Measurements from ENCODE around the gene MRPS9. TPM values are rescaled to one million over a fixed set of nuclear protein-coding genes. Genes with fewer than 3 reads are reported as not detected.

The MRPS9 gene
- total and polyA plus RNA-seq, 2 donors (not counting 3 experiments of a cell fraction or from before 2014, with no cell fraction given): 14.5 to 23.9 TPM

- Histone ChIP-seq H3K79me2 (ENCODE audit: control insufficient read depth, insufficient read depth, low read length) (peaks cover 19% of the 10 kb centered on the region), H3K4me3 (replicated peaks in 1 of 3; ENCODE audit: insufficient read depth in 1 of 3, low read depth in 1 of 3, low read length in 3 of 3) (no peak overlapping the region), H3K9ac (replicated peaks; ENCODE audit: extremely low read depth, insufficient read depth, low read length) (no peak overlapping the region), H3K36me3 (ENCODE audit: control insufficient read depth in 2 of 2, extremely low read depth in 1 of 2, insufficient read depth in 2 of 2, low read length in 2 of 2) (no peaks in the 10 kb centered on the region), H3K4me2 (ENCODE audit: insufficient read depth, low read length) (no peak overlapping the region), H2AFZ (ENCODE audit: low read depth, low read length) (no peak overlapping the region), H3K9me3 (replicated peaks; ENCODE audit: control insufficient read depth, insufficient read depth, low read length) (no peaks in the 10 kb centered on the region), H4K20me1 (replicated peaks; ENCODE audit: control insufficient read depth, extremely low read depth, insufficient read depth, low read length) (no peaks in the 10 kb centered on the region), H3K4me1 (ENCODE audit: control insufficient read depth, extremely low read depth, insufficient read depth, low read length) (peaks cover 10% of the 10 kb centered on the region), H3K9me1 (replicated peaks; ENCODE audit: control insufficient read depth, extremely low read depth, insufficient read depth, low read length) (no peaks in the 10 kb centered on the region), H3K27me3 (ENCODE audit: control insufficient read depth in 2 of 2, insufficient read depth in 2 of 2, low read length in 2 of 2) (no peaks in the 10 kb centered on the region), H3K27ac (ENCODE audit: insufficient read depth, low read depth, low read length) (no peak overlapping the region)
- BruUV-seq (replicated peaks): no TSS peak
- no peak for DNase-seq (ENCODE audit: low read depth, low spot score)
- no peak for FAIRE-seq
- ChIA-PET POLR2A (no interaction called here), CTCF (no interaction called here)
- dilution Hi-C loops (cut with MboI; ENCODE audit: extremely low pct_ligation_motif_present, low sequenced_read_pairs) (no loop called here), intact Hi-C loops (cut with micrococcal nuclease) (loop anchor here (5.0 kb wide), 1 partner anchor 182 kb away; no protein-coding TSS in a partner anchor)
- TF ChIP-seq POLR2AphosphoS5 (IDR thresholded peaks at IDR 0.05; ENCODE audit: insufficient read depth, low read depth, low read length) (no peak), EZH2 (IDR thresholded peaks at IDR 0.05; ENCODE audit: borderline replicate concordance, low read depth, low read length, severe bottlenecking) (no peak), MYC (IDR thresholded peaks at IDR 0.05; ENCODE audit: low read depth, low read length) (no peak), JUN (IDR thresholded peaks at IDR 0.05; ENCODE audit: borderline replicate concordance, insufficient read depth, insufficient read length, low read depth) (no peak)
Observed at GRCh38 chr2:105039559-105039958, 1.7 kb downstream of the MRPS9 start.

GRCh38 chr2:105042189-105042588 is 4.3 kb downstream of the MRPS9 start:
- intact Hi-C loops (cut with micrococcal nuclease): no loop called here
- Histone ChIP-seq H3K9ac (replicated peaks; ENCODE audit: extremely low read depth, insufficient read depth, low read length) (no peak overlapping the region), H2AFZ (ENCODE audit: low read depth, low read length) (no peak overlapping the region), H3K79me2 (ENCODE audit: control insufficient read depth, insufficient read depth, low read length) (peaks cover 19% of the 10 kb centered on the region), H3K4me2 (ENCODE audit: insufficient read depth, low read length) (no peak overlapping the region), H3K9me1 (replicated peaks; ENCODE audit: control insufficient read depth, extremely low read depth, insufficient read depth, low read length) (no peaks in the 10 kb centered on the region), H3K9me3 (replicated peaks; ENCODE audit: control insufficient read depth, insufficient read depth, low read length) (no peaks in the 10 kb centered on the region), H3K36me3 (ENCODE audit: control insufficient read depth in 2 of 2, extremely low read depth in 1 of 2, insufficient read depth in 2 of 2, low read length in 2 of 2) (no peaks in the 10 kb centered on the region), H3K27ac (ENCODE audit: insufficient read depth, low read depth, low read length) (no peak overlapping the region), H3K27me3 (ENCODE audit: control insufficient read depth in 2 of 2, insufficient read depth in 2 of 2, low read length in 2 of 2) (no peaks in the 10 kb centered on the region), H3K4me3 (replicated peaks in 1 of 3; ENCODE audit: insufficient read depth in 1 of 3, low read depth in 1 of 3, low read length in 3 of 3) (no peak overlapping the region), H4K20me1 (replicated peaks; ENCODE audit: control insufficient read depth, extremely low read depth, insufficient read depth, low read length) (no peaks in the 10 kb centered on the region), H3K4me1 (ENCODE audit: control insufficient read depth, extremely low read depth, insufficient read depth, low read length) (peaks cover 7% of the 10 kb centered on the region)
- TF ChIP-seq MYC (IDR thresholded peaks at IDR 0.05; ENCODE audit: low read depth, low read length) (no peak), POLR2AphosphoS5 (IDR thresholded peaks at IDR 0.05; ENCODE audit: insufficient read depth, low read depth, low read length) (no peak), GATA2 (IDR thresholded peaks at IDR 0.05; ENCODE audit: insufficient read depth, insufficient read length, low read depth, low read length) (no peak), EZH2 (IDR thresholded peaks at IDR 0.05; ENCODE audit: borderline replicate concordance, low read depth, low read length, severe bottlenecking) (no peak), JUN (IDR thresholded peaks at IDR 0.05; ENCODE audit: borderline replicate concordance, insufficient read depth, insufficient read length, low read depth) (no peak), POLR2A (IDR thresholded peaks at IDR 0.05; ENCODE audit: low read depth, low read length) (no peak), FOS (IDR thresholded peaks at IDR 0.05; ENCODE audit: borderline replicate concordance, insufficient read depth, low read length) (no peak)
- TF ChIP-seq, protein P1, sequence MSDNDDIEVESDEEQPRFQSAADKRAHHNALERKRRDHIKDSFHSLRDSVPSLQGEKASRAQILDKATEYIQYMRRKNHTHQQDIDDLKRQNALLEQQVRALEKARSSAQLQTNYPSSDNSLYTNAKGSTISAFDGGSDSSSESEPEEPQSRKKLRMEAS (IDR thresholded peaks at IDR 0.05; ENCODE audit: insufficient read depth, insufficient read length): no peak
- TF ChIP-seq, protein P2, sequence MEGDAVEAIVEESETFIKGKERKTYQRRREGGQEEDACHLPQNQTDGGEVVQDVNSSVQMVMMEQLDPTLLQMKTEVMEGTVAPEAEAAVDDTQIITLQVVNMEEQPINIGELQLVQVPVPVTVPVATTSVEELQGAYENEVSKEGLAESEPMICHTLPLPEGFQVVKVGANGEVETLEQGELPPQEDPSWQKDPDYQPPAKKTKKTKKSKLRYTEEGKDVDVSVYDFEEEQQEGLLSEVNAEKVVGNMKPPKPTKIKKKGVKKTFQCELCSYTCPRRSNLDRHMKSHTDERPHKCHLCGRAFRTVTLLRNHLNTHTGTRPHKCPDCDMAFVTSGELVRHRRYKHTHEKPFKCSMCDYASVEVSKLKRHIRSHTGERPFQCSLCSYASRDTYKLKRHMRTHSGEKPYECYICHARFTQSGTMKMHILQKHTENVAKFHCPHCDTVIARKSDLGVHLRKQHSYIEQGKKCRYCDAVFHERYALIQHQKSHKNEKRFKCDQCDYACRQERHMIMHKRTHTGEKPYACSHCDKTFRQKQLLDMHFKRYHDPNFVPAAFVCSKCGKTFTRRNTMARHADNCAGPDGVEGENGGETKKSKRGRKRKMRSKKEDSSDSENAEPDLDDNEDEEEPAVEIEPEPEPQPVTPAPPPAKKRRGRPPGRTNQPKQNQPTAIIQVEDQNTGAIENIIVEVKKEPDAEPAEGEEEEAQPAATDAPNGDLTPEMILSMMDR (IDR thresholded peaks at IDR 0.05; ENCODE audit: extremely low read depth in 1 of 2, insufficient read depth in 1 of 2, low read depth in 1 of 2, low read length in 2 of 2): no peak
- FAIRE-seq: no peak
- dilution Hi-C loops (cut with MboI; ENCODE audit: extremely low pct_ligation_motif_present, low sequenced_read_pairs): no loop called here
- no peak for DNase-seq (ENCODE audit: low read depth, low spot score)
- ChIA-PET POLR2A (no interaction called here), CTCF (no interaction called here)
- no TSS peak for BruUV-seq (replicated peaks)

Measured in endothelial cell of umbilical vein (primary cell).